ENCODE results near the gene CNTN4. TPM values are rescaled to one million over a fixed set of nuclear protein-coding genes. Genes with fewer than 3 reads are reported as not detected.

Gene CNTN4
- total and polyA plus RNA-seq, 5 experiments from 2014 or later = not detected

GRCh38 chr3:2869905-2870304 is 771.2 kb downstream of the CNTN4 start:
- H3K4me3 Mint-ChIP-seq = no peak overlapping the region
- POLR2A ChIA-PET = no interaction called here
- H3K9me3 Mint-ChIP-seq = no peaks in the 10 kb centered on the region
- H3K36me3 Mint-ChIP-seq = no peaks in the 10 kb centered on the region
- no peak for ATAC-seq
- no peak for DNase-seq
- no peak overlapping the region for H3K27ac Mint-ChIP-seq
- peaks cover 2 to 9% (median 6%) of the 10 kb centered on the region in 5 donors for H3K27me3 Mint-ChIP-seq
- H3K4me1 Mint-ChIP-seq = no peaks in the 10 kb centered on the region

DNA sequence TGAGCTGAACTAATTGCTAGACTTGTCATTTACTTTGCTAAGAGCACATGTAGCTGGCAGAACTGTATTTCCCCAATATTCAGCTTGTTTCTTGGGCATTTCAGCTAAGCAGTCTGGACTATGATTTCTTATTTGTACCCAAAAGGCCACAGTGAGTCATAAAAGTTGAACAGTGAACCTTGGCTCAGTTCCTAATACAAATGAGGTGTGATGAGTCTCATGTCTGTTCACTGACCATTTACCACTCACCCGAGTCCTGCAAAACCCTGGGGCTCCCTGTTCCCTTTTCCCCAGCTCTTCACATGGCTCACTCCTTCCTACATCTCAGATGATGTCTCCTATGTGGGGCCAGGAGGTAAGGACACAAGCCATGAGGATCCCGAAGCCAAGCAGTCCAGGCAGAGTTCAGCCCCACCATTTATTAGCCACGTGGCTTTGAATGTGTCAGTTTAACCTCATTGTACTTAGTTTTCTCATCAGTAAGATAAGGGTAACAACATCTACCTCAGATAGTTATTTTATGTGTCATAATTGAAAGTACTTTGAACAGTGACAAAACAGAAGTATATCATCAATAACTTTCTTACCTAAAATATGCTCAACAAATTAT is 772.2 kb downstream of the CNTN4 start:
- Mint-ChIP-seq H3K36me3 (no peaks in the 10 kb centered on the region), H3K9me3 (no peaks in the 10 kb centered on the region), H3K4me1 (no peaks in the 10 kb centered on the region), H3K4me3 (no peak overlapping the region), H3K27ac (no peak overlapping the region), H3K27me3 (peaks cover 2 to 9% (median 6%) of the 10 kb centered on the region in 5 donors)
- ATAC-seq = no peak
- POLR2A ChIA-PET = no interaction called here
- no peak for DNase-seq

- H3K27ac Mint-ChIP-seq = no peak overlapping the region
- no peaks in the 10 kb centered on the region for H3K36me3 Mint-ChIP-seq
- H3K9me3 Mint-ChIP-seq = no peaks in the 10 kb centered on the region
- ATAC-seq (no peak), DNase-seq (no peak)
- POLR2A ChIA-PET = no interaction called here
- H3K4me1 Mint-ChIP-seq = no peaks in the 10 kb centered on the region
- peaks cover 2 to 9% (median 2%) of the 10 kb centered on the region in 5 donors for H3K27me3 Mint-ChIP-seq
- H3K4me3 Mint-ChIP-seq = no peak overlapping the region
These were observed 774.2 kb downstream of the CNTN4 start for GRCh38 chr3:2872884-2873283.

GRCh38 chr3:2873986-2874385 is 775.3 kb downstream of the CNTN4 start:
- Mint-ChIP-seq H3K36me3 (no peaks in the 10 kb centered on the region), H3K9me3 (no peaks in the 10 kb centered on the region), H3K4me1 (no peaks in the 10 kb centered on the region), H3K27me3 (peaks cover 2 to 9% (median 2%) of the 10 kb centered on the region in 5 donors), H3K4me3 (no peak overlapping the region), H3K27ac (no peak overlapping the region)
- DNase-seq (no peak), ATAC-seq (no peak)
- POLR2A ChIA-PET = no interaction called here

DNA sequence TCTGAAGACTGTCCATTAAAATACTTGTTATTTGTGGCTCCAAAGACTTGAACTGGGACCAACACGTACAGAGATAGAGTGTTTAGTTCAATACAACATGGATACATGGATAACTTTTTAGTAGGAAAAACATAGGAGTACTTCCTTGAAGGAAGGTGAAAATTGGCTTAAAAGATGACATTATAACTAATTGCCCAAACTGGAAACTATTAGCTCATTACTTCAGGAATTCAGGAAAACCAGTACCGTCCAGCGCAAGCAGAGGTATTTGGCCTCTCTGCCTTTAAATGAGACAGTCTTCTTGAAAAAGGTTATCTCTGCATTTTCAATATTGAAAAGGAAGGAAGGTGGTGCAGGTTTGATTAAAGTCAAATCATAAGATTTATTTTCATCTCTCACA is 777.0 kb downstream of the CNTN4 start:
- no peak for ATAC-seq
- DNase-seq = no peak
- peaks cover 0 to 9% (median 2%) of the 10 kb centered on the region in 5 donors for H3K27me3 Mint-ChIP-seq
- POLR2A ChIA-PET = no interaction called here
- no peaks in the 10 kb centered on the region for H3K36me3 Mint-ChIP-seq
- no peaks in the 10 kb centered on the region for H3K9me3 Mint-ChIP-seq
- no peak overlapping the region for H3K27ac Mint-ChIP-seq
- no peaks in the 10 kb centered on the region for H3K4me1 Mint-ChIP-seq
- no peak overlapping the region for H3K4me3 Mint-ChIP-seq

DNA sequence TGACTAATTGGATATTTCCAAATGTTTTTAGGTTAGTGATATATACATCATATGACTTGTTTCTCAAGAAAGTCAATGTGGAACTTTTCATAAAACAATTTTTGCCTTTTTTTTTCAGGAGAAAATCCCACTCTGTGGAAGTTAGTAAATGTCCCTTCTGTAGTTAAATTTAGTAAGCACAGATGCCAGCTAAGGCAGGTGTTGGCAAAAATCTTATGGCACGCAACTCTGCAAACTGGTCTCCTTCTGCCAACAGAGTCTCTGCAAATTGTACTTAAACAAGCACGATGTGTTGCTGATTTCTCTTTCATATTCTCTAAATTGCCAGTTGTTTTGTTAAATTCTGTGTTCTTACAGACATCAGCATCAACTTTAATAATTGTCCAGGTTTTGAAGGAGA is 777.7 kb downstream of the CNTN4 start:
- H3K36me3 Mint-ChIP-seq = no peaks in the 10 kb centered on the region
- no peaks in the 10 kb centered on the region for H3K4me1 Mint-ChIP-seq
- no peak overlapping the region for H3K4me3 Mint-ChIP-seq
- ATAC-seq = no peak
- H3K9me3 Mint-ChIP-seq = no peaks in the 10 kb centered on the region
- POLR2A ChIA-PET = no interaction called here
- peaks cover 0 to 9% (median 2%) of the 10 kb centered on the region in 5 donors for H3K27me3 Mint-ChIP-seq
- H3K27ac Mint-ChIP-seq = no peak overlapping the region
- DNase-seq = no peak

GRCh38 chr3:2879023-2879422 is 780.4 kb downstream of the CNTN4 start:
- Mint-ChIP-seq H3K36me3 (no peaks in the 10 kb centered on the region), H3K27ac (no peak overlapping the region), H3K4me1 (no peaks in the 10 kb centered on the region), H3K4me3 (no peak overlapping the region), H3K9me3 (no peaks in the 10 kb centered on the region), H3K27me3 (peaks cover 0 to 4% (median 0%) of the 10 kb centered on the region in 5 donors)
- POLR2A ChIA-PET = no interaction called here
- DNase-seq = no peak
- no peak for ATAC-seq

GRCh38 chr3:2879587-2879986 is 780.9 kb downstream of the CNTN4 start:
- Mint-ChIP-seq H3K4me3 (no peak overlapping the region), H3K27ac (no peak overlapping the region), H3K9me3 (no peaks in the 10 kb centered on the region), H3K27me3 (peaks cover 0 to 4% (median 0%) of the 10 kb centered on the region in 5 donors), H3K4me1 (no peaks in the 10 kb centered on the region), H3K36me3 (no peaks in the 10 kb centered on the region)
- POLR2A ChIA-PET = no interaction called here
- ATAC-seq (no peak), DNase-seq (no peak)

DNA sequence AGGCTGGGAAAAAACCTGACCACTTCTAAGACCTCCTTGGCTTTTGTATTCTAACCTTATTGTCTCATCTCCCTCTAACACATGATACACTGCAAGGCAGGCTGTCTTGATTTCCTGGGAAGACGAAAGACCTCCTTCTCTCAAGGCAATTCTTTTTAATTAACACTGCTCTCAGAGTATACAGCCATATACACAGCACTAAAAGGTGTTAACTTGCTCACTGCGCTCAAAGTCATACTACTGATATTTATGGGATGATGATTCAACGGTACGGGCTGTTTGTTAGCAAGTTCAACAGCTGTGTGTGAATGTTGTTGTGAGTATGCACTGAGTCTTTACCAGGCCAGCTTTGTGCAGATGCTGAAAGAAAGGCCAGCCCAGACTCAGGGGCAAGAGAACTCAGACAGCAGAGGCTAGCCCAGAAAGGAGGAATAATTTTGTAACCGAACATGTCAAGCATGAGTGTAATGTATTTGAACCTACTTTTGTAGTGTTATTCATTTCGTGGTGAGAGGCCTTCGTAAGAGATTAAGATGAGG is 781.6 kb downstream of the CNTN4 start:
- Mint-ChIP-seq H3K4me3 (no peak overlapping the region), H3K36me3 (no peaks in the 10 kb centered on the region)

GRCh38 chr3:2883283-2883682 is 784.6 kb downstream of the CNTN4 start:
- DNase-seq (no peak), ATAC-seq (no peak)
- Mint-ChIP-seq H3K27ac (no peak overlapping the region), H3K4me3 (no peak overlapping the region), H3K27me3 (peaks cover 0 to 13% (median 3%) of the 10 kb centered on the region in 5 donors), H3K9me3 (no peaks in the 10 kb centered on the region), H3K4me1 (no peaks in the 10 kb centered on the region), H3K36me3 (no peaks in the 10 kb centered on the region)
- POLR2A ChIA-PET = no interaction called here

More for the DNA sequence above, 781.6 kb downstream of the CNTN4 start:
- Mint-ChIP-seq H3K27me3 (peaks cover 0 to 4% (median 0%) of the 10 kb centered on the region in 5 donors), H3K4me1 (no peaks in the 10 kb centered on the region), H3K9me3 (no peaks in the 10 kb centered on the region), H3K27ac (no peak overlapping the region)
- POLR2A ChIA-PET = no interaction called here
- no peak for DNase-seq
- no peak for ATAC-seq

- Mint-ChIP-seq H3K36me3 (no peaks in the 10 kb centered on the region), H3K4me3 (no peak overlapping the region), H3K9me3 (no peaks in the 10 kb centered on the region), H3K27ac (no peak overlapping the region), H3K27me3 (peaks cover 4 to 18% (median 9%) of the 10 kb centered on the region in 5 donors), H3K4me1 (no peaks in the 10 kb centered on the region)
- DNase-seq (no peak), ATAC-seq (no peak)
- POLR2A ChIA-PET = no interaction called here
These were observed 789.9 kb downstream of the CNTN4 start for GRCh38 chr3:2888592-2888991.

- peaks cover 4 to 18% (median 9%) of the 10 kb centered on the region in 5 donors for H3K27me3 Mint-ChIP-seq
- ATAC-seq = no peak
- H3K36me3 Mint-ChIP-seq = no peaks in the 10 kb centered on the region
- no peaks in the 10 kb centered on the region for H3K9me3 Mint-ChIP-seq
- POLR2A ChIA-PET = no interaction called here
- H3K27ac Mint-ChIP-seq = no peak overlapping the region
- DNase-seq = no peak
- no peaks in the 10 kb centered on the region for H3K4me1 Mint-ChIP-seq
- H3K4me3 Mint-ChIP-seq = no peak overlapping the region
These were observed 791.1 kb downstream of the CNTN4 start for GRCh38 chr3:2889736-2890135.

DNA sequence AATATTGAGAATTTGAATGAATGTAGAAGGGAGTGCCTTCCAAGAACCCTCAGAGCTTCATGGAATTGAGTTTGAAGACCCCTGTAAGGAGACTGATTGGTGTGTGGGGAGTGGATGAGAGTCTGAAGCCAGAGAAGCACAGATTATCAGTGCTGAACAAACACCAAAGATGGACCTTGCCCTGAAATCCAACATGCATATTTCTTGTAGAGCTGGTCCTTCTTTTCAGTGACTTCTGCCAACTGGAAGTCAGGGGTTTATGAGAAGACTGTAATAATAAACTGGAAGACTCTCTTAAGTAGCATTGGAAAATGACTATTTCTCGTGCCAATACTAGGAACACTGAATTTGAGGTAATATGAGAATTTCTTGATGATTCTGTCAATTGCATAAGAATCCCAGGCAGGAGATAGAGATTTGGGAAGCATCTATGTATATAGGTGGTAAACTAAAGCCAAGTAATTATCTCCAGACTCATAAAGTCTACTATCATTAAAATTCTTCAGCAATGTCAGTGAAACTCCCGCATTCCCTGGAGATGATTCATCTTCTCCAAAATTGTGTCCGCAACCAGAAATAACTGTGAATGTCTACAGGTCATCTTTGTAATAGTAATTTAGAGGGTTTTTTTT is 797.8 kb downstream of the CNTN4 start:
- H3K4me1 Mint-ChIP-seq = peaks cover 0 to 3% (median 0%) of the 10 kb centered on the region in 4 donors
- peaks cover 0 to 2% (median 0%) of the 10 kb centered on the region in 9 donors for H3K9me3 Mint-ChIP-seq
- no peak overlapping the region for H3K27ac Mint-ChIP-seq
- no peak for DNase-seq
- POLR2A ChIA-PET = no interaction called here
- no peak overlapping the region for H3K4me3 Mint-ChIP-seq
- no peak for ATAC-seq
- peaks cover 0 to 4% (median 3%) of the 10 kb centered on the region in 5 donors for H3K27me3 Mint-ChIP-seq
- H3K36me3 Mint-ChIP-seq = no peaks in the 10 kb centered on the region

DNA sequence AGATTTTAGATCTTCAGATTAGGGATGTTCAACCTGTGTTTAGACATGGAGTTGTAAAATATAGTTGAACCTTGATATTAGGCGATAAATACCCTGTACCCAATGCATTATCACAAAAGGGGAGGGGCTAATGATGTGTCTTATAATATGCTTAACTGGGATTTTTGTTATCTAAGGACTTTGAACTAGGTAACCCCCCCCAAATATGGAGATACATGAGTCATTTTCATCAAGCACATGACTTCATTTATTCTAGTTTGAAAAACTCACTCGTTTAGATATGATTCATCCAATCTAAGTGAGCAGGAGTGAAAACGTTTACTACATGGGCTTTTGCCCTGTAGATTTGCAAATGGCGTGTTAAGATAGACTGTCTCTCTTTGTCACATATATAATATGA is 799.2 kb downstream of the CNTN4 start:
- no peak overlapping the region for H3K4me3 Mint-ChIP-seq
- no peak overlapping the region for H3K27ac Mint-ChIP-seq
- POLR2A ChIA-PET = no interaction called here
- H3K36me3 Mint-ChIP-seq = no peaks in the 10 kb centered on the region
- peaks cover 0 to 2% (median 0%) of the 10 kb centered on the region in 9 donors for H3K9me3 Mint-ChIP-seq
- H3K4me1 Mint-ChIP-seq = peaks cover 0 to 3% (median 0%) of the 10 kb centered on the region in 4 donors
- no peak for ATAC-seq
- no peak for DNase-seq
- H3K27me3 Mint-ChIP-seq = peaks cover 0 to 3% (median 0%) of the 10 kb centered on the region in 5 donors

All from naive thymus-derived CD8-positive, alpha-beta T cell (primary cell).